ENCODE data around the gene RBM10. TPM values are rescaled to one million over a fixed set of nuclear protein-coding genes. Genes with fewer than 3 reads are reported as not detected.

RBM10 gene
- total and polyA plus RNA-seq, 3 donors from 2014 or later: 20.4 to 41.3 (median 28.5) TPM

DNA sequence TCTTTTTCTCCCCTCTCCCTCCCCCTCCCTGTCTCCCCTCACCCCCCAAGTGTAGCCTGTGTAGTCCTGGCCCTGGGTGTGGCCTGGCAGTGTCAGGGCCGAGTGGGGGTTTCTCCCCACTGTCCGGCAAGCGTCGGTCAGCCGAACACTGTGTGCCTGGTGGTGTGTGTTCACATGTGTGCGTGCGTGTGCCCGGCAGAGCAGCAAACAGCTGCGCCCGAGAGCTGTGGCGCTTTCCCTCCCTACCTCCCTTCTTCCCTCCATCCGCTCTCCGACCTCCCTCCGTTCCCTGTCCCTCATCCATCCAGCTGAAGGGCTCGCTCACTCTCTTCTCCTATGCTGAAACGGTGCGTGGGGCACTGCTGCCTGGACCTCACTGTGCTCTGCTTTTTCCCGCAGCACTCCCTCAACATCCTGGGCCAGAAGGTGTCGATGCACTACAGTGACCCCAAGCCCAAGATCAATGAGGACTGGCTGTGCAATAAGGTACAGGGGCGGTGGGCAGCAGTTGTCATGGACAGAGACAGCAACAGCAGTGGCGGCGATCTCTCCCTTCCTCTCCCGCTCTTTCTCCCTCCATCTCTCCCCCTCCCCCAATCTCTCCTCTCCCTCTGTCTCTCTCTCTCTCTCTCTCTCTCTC is 31.2 kb downstream of the RBM10 start:
- no peak overlapping the region for H3K4me3 ChIP-seq
- 88 to 93% methylated on average over 21 to 22 of the region's 23 CpGs for WGBS, 2 donors
- intact Hi-C loops (cut with DNase I; ENCODE audit: low total_unique reads): no loop called here
- TF ChIP-seq POLR2A (IDR thresholded peaks at IDR 0.05): no peak
- TF ChIP-seq, protein P1, sequence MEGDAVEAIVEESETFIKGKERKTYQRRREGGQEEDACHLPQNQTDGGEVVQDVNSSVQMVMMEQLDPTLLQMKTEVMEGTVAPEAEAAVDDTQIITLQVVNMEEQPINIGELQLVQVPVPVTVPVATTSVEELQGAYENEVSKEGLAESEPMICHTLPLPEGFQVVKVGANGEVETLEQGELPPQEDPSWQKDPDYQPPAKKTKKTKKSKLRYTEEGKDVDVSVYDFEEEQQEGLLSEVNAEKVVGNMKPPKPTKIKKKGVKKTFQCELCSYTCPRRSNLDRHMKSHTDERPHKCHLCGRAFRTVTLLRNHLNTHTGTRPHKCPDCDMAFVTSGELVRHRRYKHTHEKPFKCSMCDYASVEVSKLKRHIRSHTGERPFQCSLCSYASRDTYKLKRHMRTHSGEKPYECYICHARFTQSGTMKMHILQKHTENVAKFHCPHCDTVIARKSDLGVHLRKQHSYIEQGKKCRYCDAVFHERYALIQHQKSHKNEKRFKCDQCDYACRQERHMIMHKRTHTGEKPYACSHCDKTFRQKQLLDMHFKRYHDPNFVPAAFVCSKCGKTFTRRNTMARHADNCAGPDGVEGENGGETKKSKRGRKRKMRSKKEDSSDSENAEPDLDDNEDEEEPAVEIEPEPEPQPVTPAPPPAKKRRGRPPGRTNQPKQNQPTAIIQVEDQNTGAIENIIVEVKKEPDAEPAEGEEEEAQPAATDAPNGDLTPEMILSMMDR (IDR thresholded peaks at IDR 0.05): no peak
- H3K27ac ChIP-seq: no peak overlapping the region
- DNase-seq: no peak
- no peaks in the 10 kb centered on the region for H3K9me3 ChIP-seq
- H3K4me1 ChIP-seq: peaks cover 9% of the 10 kb centered on the region
- H3K27me3 ChIP-seq: no peaks in the 10 kb centered on the region
- no peaks in the 10 kb centered on the region for H3K36me3 ChIP-seq (ENCODE audit: low read depth, missing control alignments)

DNA sequence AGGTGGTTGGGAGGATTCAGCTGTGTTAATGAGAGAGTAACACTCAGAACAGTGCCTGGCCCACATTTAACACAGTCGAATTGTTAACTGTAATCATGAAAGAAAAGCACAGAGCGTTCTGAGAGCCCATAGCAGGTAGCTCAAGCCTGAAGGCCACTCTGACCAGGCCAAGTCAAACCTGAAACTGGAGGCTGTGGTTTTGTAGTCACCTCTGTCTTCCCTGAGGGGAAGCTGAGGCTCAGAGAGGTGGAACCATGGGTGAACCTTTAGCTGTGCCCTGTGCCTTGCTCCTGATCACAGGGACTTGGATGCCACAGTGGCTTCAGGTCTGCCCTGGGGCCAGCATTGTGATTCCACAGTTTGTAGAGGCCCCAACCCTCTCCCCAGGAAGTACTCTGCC is 32.1 kb downstream of the RBM10 start:
- H3K27me3 ChIP-seq: no peaks in the 10 kb centered on the region
- H3K4me1 ChIP-seq: peaks cover 9% of the 10 kb centered on the region
- peak overlapping the region in 1 of 2 donors; percentile 6 for H3K27ac ChIP-seq
- no peak for DNase-seq
- WGBS, 2 donors: 21 to 70% methylated on average over 2 of the region's 2 CpGs
- no peaks in the 10 kb centered on the region for H3K36me3 ChIP-seq (ENCODE audit: low read depth, missing control alignments)
- H3K9me3 ChIP-seq: no peaks in the 10 kb centered on the region
- intact Hi-C loops (cut with DNase I; ENCODE audit: low total_unique reads): no loop called here
- H3K4me3 ChIP-seq: no peak overlapping the region
- no peak for TF ChIP-seq POLR2A (IDR thresholded peaks at IDR 0.05)
- TF ChIP-seq, protein P1 (IDR thresholded peaks at IDR 0.05): no peak

DNA sequence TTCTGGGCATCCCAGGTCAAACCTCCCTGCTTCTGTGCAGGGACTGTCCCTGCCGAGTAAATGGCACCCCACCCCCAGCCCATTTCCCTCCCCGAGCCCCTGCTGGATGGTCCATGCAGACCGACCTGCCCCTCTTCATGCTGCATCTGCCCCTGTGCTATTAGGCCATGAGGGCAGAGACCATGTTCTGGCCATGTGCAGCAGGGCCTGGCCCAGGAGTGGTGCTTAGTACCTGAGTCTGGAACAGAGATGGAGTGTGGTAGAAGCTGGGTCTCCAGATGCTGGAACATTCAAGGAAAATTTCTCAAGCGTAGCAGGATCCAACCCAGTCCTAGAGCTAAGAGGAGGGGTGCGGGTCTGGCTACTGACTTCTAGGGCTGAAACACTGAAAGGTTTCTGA is 33.3 kb downstream of the RBM10 start:
- intact Hi-C loops (cut with DNase I; ENCODE audit: low total_unique reads): no loop called here
- WGBS, 2 donors: 37 to 60% methylated on average over 2 to 5 of the region's 5 CpGs
- no peaks in the 10 kb centered on the region for H3K9me3 ChIP-seq
- no peaks in the 10 kb centered on the region for H3K27me3 ChIP-seq
- H3K4me1 ChIP-seq: peaks cover 7% of the 10 kb centered on the region
- H3K27ac ChIP-seq: peak overlapping the region; percentile 41 to 44
- TF ChIP-seq, protein P1 (IDR thresholded peaks at IDR 0.05): no peak
- TF ChIP-seq POLR2A (IDR thresholded peaks at IDR 0.05): no peak
- no peaks in the 10 kb centered on the region for H3K36me3 ChIP-seq (ENCODE audit: low read depth, missing control alignments)
- no peak overlapping the region for H3K4me3 ChIP-seq
- DNase-seq: no peak

DNA sequence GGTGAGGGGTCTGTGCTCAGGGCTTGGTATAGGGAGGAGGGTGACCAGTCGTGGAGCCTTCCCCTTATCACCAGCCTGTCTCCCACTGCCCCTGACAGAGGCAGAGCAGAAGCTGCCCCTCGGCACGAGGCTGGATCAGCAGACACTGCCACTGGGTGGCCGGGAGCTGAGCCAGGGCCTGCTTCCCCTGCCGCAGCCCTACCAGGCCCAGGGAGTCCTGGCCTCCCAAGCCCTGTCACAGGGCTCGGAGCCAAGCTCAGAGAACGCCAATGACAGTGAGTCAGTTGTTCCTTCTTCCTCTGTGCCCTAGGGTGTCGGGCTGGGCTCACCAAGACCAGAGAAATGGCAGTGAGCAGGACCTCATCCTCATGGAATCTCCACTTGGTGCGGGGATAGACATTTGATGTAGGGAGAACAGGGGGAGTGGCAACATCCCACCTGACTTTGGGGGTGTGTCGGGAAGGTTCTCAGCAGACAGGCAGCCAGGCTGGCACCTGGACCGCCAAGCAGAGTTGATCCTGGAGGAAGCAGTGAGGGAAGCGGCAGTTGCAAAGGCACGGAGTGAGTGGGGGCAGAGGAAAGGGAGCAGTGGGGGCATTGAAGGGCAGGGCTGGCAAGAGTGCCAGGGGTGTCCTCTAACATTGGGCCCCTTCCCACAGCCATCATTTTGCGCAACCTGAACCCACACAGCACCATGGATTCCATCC is 34.4 kb downstream of the RBM10 start:
- Histone ChIP-seq H3K9me3 (no peaks in the 10 kb centered on the region), H3K4me3 (no peak overlapping the region), H3K36me3 (ENCODE audit: low read depth, missing control alignments) (no peaks in the 10 kb centered on the region), H3K27me3 (no peaks in the 10 kb centered on the region), H3K4me1 (peaks cover 6% of the 10 kb centered on the region), H3K27ac (peak overlapping the region; percentile 36 to 44)
- WGBS, 2 donors: 71 to 100% methylated on average over 1 to 7 of the region's 14 CpGs
- intact Hi-C loops (cut with DNase I; ENCODE audit: low total_unique reads): no loop called here
- peak; percentile 77 for DNase-seq
- TF ChIP-seq, protein P1 (IDR thresholded peaks at IDR 0.05): no peak
- TF ChIP-seq POLR2A (IDR thresholded peaks at IDR 0.05): no peak

Measured in testis (tissue), 3 donors.